ENCODE data around the gene ARHGEF4. TPM values are rescaled to one million over a fixed set of nuclear protein-coding genes. Genes with fewer than 3 reads are reported as not detected.

ARHGEF4 gene
- polyA plus RNA-seq, 3 donors, result 0.05 TPM; not detected in 2

DNA sequence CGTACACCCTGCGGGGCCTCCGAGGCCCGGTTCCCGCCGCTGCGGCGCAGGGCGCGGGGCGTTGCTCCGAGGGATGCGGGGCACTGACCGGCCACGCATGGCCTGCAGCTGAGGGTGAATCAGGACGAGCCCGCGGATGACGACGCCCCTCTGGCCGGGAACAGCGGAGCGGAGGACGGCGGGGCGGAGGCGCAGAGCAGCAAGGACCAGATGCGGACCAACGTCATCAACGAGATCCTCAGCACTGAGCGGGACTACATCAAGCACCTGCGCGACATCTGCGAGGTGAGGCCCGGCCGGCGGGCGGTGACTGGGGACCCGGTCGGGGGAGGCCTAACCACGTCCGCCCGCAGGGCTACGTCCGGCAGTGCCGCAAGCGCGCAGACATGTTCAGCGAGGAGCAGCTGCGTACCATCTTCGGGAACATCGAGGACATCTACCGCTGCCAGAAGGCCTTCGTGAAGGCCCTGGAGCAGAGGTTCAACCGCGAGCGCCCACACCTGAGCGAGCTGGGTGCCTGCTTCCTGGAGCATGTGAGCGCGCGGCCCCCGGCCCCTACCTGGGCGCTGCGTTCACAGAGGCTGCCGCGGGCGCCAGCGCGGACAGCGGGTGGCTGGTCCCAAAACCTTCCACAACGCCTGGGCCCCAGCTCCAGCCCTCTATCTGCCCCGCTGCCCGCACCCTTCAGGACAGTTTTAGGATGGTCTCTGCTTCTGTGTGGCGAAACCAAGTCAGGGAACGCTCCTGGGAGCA, 203.4 kb downstream of the ARHGEF4 start:
- no peak overlapping the region for H3K27ac Mint-ChIP-seq
- no peaks in the 10 kb centered on the region for H3K4me1 Mint-ChIP-seq

DNA sequence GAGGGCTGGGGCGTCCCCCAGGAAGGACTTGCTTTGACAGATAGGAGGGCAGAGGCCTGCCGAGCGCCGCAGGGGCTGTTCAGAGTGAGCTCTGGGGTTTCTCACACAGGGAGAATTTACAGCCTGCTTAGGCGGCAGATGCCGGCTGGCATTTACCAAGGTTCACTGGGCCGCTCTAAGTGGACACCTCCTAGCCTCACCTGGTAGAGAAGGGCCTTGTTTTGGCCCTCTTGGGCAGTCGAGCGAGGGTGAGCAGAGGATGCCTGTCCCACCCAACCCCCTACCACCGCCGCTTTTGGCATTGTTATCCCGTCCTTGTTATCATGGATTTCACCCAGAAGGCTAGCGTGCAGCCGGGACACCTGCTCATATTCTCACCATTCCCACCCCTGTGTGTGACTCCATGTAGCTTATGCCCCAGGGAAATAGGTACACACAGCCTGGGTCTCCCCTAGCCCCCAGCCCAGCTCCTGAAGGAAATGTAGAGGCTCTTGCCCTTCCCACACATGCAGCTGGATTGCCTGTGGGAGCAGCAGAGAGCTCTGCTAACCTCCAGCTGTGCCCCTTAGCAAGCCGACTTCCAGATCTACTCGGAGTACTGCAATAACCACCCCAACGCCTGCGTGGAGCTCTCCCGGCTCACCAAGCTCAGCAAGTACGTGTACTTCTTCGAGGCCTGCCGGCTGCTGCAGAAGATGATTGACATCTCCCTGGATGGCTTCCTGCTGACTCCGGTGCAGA, 204.1 kb downstream of the ARHGEF4 start:
- peak overlapping the region in 1 of 7 donors; percentile 20 for H3K27ac Mint-ChIP-seq

More for the DNA sequence above, 203.4 kb downstream of the ARHGEF4 start:
- Histone ChIP-seq H3K4me3 (replicated peaks in 1 of 3; ENCODE audit: low read depth in 2 of 3, low read length in 3 of 3) (no peak overlapping the region), H3K9me3 (replicated peaks in 1 of 2; ENCODE audit: control insufficient read depth in 1 of 2, insufficient read depth in 1 of 2, low read length in 2 of 2) (no peaks in the 10 kb centered on the region), H2AFZ (ENCODE audit: insufficient read depth, low read depth, low read length, poor library complexity, severe bottlenecking) (no peak overlapping the region), H3K27me3 (ENCODE audit: control insufficient read depth in 2 of 2, insufficient read depth in 2 of 2, low read length in 2 of 2) (peaks cover 9 to 63% of the 10 kb centered on the region in 2 donors), H3K36me3 (replicated peaks in 1 of 2; ENCODE audit: control insufficient read depth in 1 of 2, insufficient read depth in 2 of 2, low read length in 2 of 2) (no peaks in the 10 kb centered on the region), H3K4me1 (ENCODE audit: control insufficient read depth in 1 of 2, insufficient read depth in 2 of 2, low read length in 2 of 2) (no peaks in the 10 kb centered on the region), H4K20me1 (ENCODE audit: insufficient read depth, low read length) (no peaks in the 10 kb centered on the region), H3K79me2 (ENCODE audit: insufficient read depth, low read length) (no peaks in the 10 kb centered on the region), H3K4me2 (replicated peaks; ENCODE audit: extremely low read depth, low read length, poor library complexity, severe bottlenecking) (no peak overlapping the region), H3K27ac (ENCODE audit: low read depth in 1 of 2, low read length in 2 of 2) (no peak overlapping the region), H3K9ac (ENCODE audit: insufficient read depth, low read length, poor library complexity, severe bottlenecking) (no peak overlapping the region)
- TF ChIP-seq, protein P1, sequence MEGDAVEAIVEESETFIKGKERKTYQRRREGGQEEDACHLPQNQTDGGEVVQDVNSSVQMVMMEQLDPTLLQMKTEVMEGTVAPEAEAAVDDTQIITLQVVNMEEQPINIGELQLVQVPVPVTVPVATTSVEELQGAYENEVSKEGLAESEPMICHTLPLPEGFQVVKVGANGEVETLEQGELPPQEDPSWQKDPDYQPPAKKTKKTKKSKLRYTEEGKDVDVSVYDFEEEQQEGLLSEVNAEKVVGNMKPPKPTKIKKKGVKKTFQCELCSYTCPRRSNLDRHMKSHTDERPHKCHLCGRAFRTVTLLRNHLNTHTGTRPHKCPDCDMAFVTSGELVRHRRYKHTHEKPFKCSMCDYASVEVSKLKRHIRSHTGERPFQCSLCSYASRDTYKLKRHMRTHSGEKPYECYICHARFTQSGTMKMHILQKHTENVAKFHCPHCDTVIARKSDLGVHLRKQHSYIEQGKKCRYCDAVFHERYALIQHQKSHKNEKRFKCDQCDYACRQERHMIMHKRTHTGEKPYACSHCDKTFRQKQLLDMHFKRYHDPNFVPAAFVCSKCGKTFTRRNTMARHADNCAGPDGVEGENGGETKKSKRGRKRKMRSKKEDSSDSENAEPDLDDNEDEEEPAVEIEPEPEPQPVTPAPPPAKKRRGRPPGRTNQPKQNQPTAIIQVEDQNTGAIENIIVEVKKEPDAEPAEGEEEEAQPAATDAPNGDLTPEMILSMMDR (IDR thresholded peaks at IDR 0.05), result no peak
- Mint-ChIP-seq H3K4me3 (peak overlapping the region in 1 of 2 donors; percentile 67), H3K9me3 (peaks cover 0 to 3% (median 0%) of the 10 kb centered on the region in 7 donors), H3K36me3 (no peaks in the 10 kb centered on the region), H3K27me3 (ENCODE audit: low read depth in 3 of 3) (peaks cover 56 to 75% (median 69%) of the 10 kb centered on the region in 3 donors)
- 13% methylated on average over 75 of the region's 75 CpGs for WGBS (ENCODE audit: insufficient coverage)
- intact Hi-C loops (cut with micrococcal nuclease), result no loop called here
- no peak for DNase-seq

More for the DNA sequence above, 204.1 kb downstream of the ARHGEF4 start:
- Mint-ChIP-seq H3K4me1 (no peaks in the 10 kb centered on the region), H3K9me3 (peaks cover 0 to 3% (median 0%) of the 10 kb centered on the region in 7 donors), H3K4me3 (peak overlapping the region in 1 of 2 donors; percentile 39), H3K27me3 (ENCODE audit: low read depth in 3 of 3) (peaks cover 48 to 68% (median 64%) of the 10 kb centered on the region in 3 donors), H3K36me3 (no peaks in the 10 kb centered on the region)
- intact Hi-C loops (cut with micrococcal nuclease), result no loop called here
- no peak for DNase-seq
- WGBS (ENCODE audit: insufficient coverage), result 61% methylated on average over 18 of the region's 23 CpGs
- Histone ChIP-seq H3K9ac (ENCODE audit: insufficient read depth, low read length, poor library complexity, severe bottlenecking) (no peak overlapping the region), H3K9me3 (replicated peaks in 1 of 2; ENCODE audit: control insufficient read depth in 1 of 2, insufficient read depth in 1 of 2, low read length in 2 of 2) (no peaks in the 10 kb centered on the region), H4K20me1 (ENCODE audit: insufficient read depth, low read length) (no peaks in the 10 kb centered on the region), H3K27me3 (ENCODE audit: control insufficient read depth in 2 of 2, insufficient read depth in 2 of 2, low read length in 2 of 2) (peaks cover 5 to 58% of the 10 kb centered on the region in 2 donors), H3K79me2 (ENCODE audit: insufficient read depth, low read length) (no peaks in the 10 kb centered on the region), H2AFZ (ENCODE audit: insufficient read depth, low read depth, low read length, poor library complexity, severe bottlenecking) (no peak overlapping the region), H3K36me3 (replicated peaks in 1 of 2; ENCODE audit: control insufficient read depth in 1 of 2, insufficient read depth in 2 of 2, low read length in 2 of 2) (no peaks in the 10 kb centered on the region), H3K4me3 (replicated peaks in 1 of 3; ENCODE audit: low read depth in 2 of 3, low read length in 3 of 3) (no peak overlapping the region), H3K4me2 (replicated peaks; ENCODE audit: extremely low read depth, low read length, poor library complexity, severe bottlenecking) (no peak overlapping the region), H3K27ac (ENCODE audit: low read depth in 1 of 2, low read length in 2 of 2) (no peak overlapping the region), H3K4me1 (ENCODE audit: control insufficient read depth in 1 of 2, insufficient read depth in 2 of 2, low read length in 2 of 2) (no peaks in the 10 kb centered on the region)
- TF ChIP-seq, protein P1 (IDR thresholded peaks at IDR 0.05), result no peak

Data from CD14-positive monocyte (primary cell).